ENCODE measurements around the gene FAM217B.
"Not testable (repeated sequence)": the region's sequence is repeated elsewhere in the genome, so short reads cannot be mapped to it uniquely, and the experiment has no call there.

Gene FAM217B

GRCh38 chr20:59948212-59948611, 8.0 kb downstream of the FAM217B start:
- H3K9me3 ChIP-seq (ENCODE audit: control insufficient read depth, low read length), result no peaks in the 10 kb centered on the region
- peaks cover 24% of the 10 kb centered on the region for H3K36me3 ChIP-seq (ENCODE audit: control insufficient read depth, insufficient read depth, low read length)
- DNase-seq, result no peak
- peaks cover 3% of the 10 kb centered on the region for H3K4me1 ChIP-seq (ENCODE audit: control insufficient read depth, insufficient read depth, low read length, poor library complexity, severe bottlenecking)
- H3K27ac ChIP-seq (ENCODE audit: insufficient read depth, low read length, poor library complexity, severe bottlenecking), result peak overlapping the region; percentile 44
- H3K27me3 ChIP-seq (replicated peaks; ENCODE audit: control insufficient read depth, insufficient read depth, low read length, poor library complexity, severe bottlenecking), result no peaks in the 10 kb centered on the region
- no peak overlapping the region for H3K4me3 ChIP-seq (ENCODE audit: insufficient read depth, low read depth, low read length, poor library complexity, severe bottlenecking)

- H3K27me3 ChIP-seq (replicated peaks; ENCODE audit: control insufficient read depth, insufficient read depth, low read length, poor library complexity, severe bottlenecking), result no peaks in the 10 kb centered on the region
- peaks cover 3% of the 10 kb centered on the region for H3K4me1 ChIP-seq (ENCODE audit: control insufficient read depth, insufficient read depth, low read length, poor library complexity, severe bottlenecking)
- H3K36me3 ChIP-seq (ENCODE audit: control insufficient read depth, insufficient read depth, low read length), result peaks cover 17% of the 10 kb centered on the region
- H3K27ac ChIP-seq (ENCODE audit: insufficient read depth, low read length, poor library complexity, severe bottlenecking), result peak overlapping the region; percentile 44
- H3K4me3 ChIP-seq (ENCODE audit: insufficient read depth, low read depth, low read length, poor library complexity, severe bottlenecking), result no peak overlapping the region
- no peak for DNase-seq
- no peaks in the 10 kb centered on the region for H3K9me3 ChIP-seq (ENCODE audit: control insufficient read depth, low read length)
Observed at GRCh38 chr20:59948828-59949720, 8.9 kb downstream of the FAM217B start.

GRCh38 chr20:59949911-59950310, 9.7 kb downstream of the FAM217B start:
- no peaks in the 10 kb centered on the region for H3K9me3 ChIP-seq (ENCODE audit: control insufficient read depth, low read length)
- H3K27me3 ChIP-seq (replicated peaks; ENCODE audit: control insufficient read depth, insufficient read depth, low read length, poor library complexity, severe bottlenecking), result no peaks in the 10 kb centered on the region
- DNase-seq, result no peak
- peaks cover 3% of the 10 kb centered on the region for H3K4me1 ChIP-seq (ENCODE audit: control insufficient read depth, insufficient read depth, low read length, poor library complexity, severe bottlenecking)
- no peak overlapping the region for H3K4me3 ChIP-seq (ENCODE audit: insufficient read depth, low read depth, low read length, poor library complexity, severe bottlenecking)
- peak overlapping the region; percentile 44 for H3K27ac ChIP-seq (ENCODE audit: insufficient read depth, low read length, poor library complexity, severe bottlenecking)
- peaks cover 9% of the 10 kb centered on the region for H3K36me3 ChIP-seq (ENCODE audit: control insufficient read depth, insufficient read depth, low read length)

- Histone ChIP-seq H3K4me1 (ENCODE audit: control insufficient read depth, insufficient read depth, low read length, poor library complexity, severe bottlenecking) (no peaks in the 10 kb centered on the region), H3K36me3 (ENCODE audit: control insufficient read depth, insufficient read depth, low read length) (no peaks in the 10 kb centered on the region), H3K27ac (ENCODE audit: insufficient read depth, low read length, poor library complexity, severe bottlenecking) (no peak overlapping the region), H3K9me3 (ENCODE audit: control insufficient read depth, low read length) (no peaks in the 10 kb centered on the region), H3K4me3 (ENCODE audit: insufficient read depth, low read depth, low read length, poor library complexity, severe bottlenecking) (no peak overlapping the region), H3K27me3 (replicated peaks; ENCODE audit: control insufficient read depth, insufficient read depth, low read length, poor library complexity, severe bottlenecking) (no peaks in the 10 kb centered on the region)
- no peak for DNase-seq
Observed at GRCh38 chr20:59954718-59955117, 14.5 kb downstream of the FAM217B start.

- Histone ChIP-seq H3K27ac (ENCODE audit: insufficient read depth, low read length, poor library complexity, severe bottlenecking) (no peak overlapping the region), H3K4me3 (ENCODE audit: insufficient read depth, low read depth, low read length, poor library complexity, severe bottlenecking) (no peak overlapping the region), H3K36me3 (ENCODE audit: control insufficient read depth, insufficient read depth, low read length) (no peaks in the 10 kb centered on the region), H3K4me1 (ENCODE audit: control insufficient read depth, insufficient read depth, low read length, poor library complexity, severe bottlenecking) (no peaks in the 10 kb centered on the region), H3K9me3 (ENCODE audit: control insufficient read depth, low read length) (no peaks in the 10 kb centered on the region), H3K27me3 (replicated peaks; ENCODE audit: control insufficient read depth, insufficient read depth, low read length, poor library complexity, severe bottlenecking) (no peaks in the 10 kb centered on the region)
- no peak for DNase-seq
Observed at GRCh38 chr20:59955131-59955796, 15.1 kb downstream of the FAM217B start.

- H3K36me3 ChIP-seq (ENCODE audit: control insufficient read depth, insufficient read depth, low read length); H3K4me3 ChIP-seq (ENCODE audit: insufficient read depth, low read depth, low read length, poor library complexity, severe bottlenecking); H3K27me3 ChIP-seq (replicated peaks; ENCODE audit: control insufficient read depth, insufficient read depth, low read length, poor library complexity, severe bottlenecking); DNase-seq; H3K9me3 ChIP-seq (ENCODE audit: control insufficient read depth, low read length); H3K4me1 ChIP-seq (ENCODE audit: control insufficient read depth, insufficient read depth, low read length, poor library complexity, severe bottlenecking); H3K27ac ChIP-seq (ENCODE audit: insufficient read depth, low read length, poor library complexity, severe bottlenecking): not testable (repeated sequence)
Observed at GRCh38 chr20:59957568-59957967, 17.4 kb downstream of the FAM217B start.

GRCh38 chr20:59958123-59958522, 17.9 kb downstream of the FAM217B start, which contains the start of gene CDH26:
CDH26 (plus strand) TSS chr20:59958423; CDS start chr20:59958727, 304 bp downstream.
- no peaks in the 10 kb centered on the region for H3K36me3 ChIP-seq (ENCODE audit: control insufficient read depth, insufficient read depth, low read length)
- H3K27me3 ChIP-seq (replicated peaks; ENCODE audit: control insufficient read depth, insufficient read depth, low read length, poor library complexity, severe bottlenecking), result no peaks in the 10 kb centered on the region

GRCh38 chr20:59958626-59959025, 18.4 kb downstream of the FAM217B start:
- Histone ChIP-seq H3K36me3 (ENCODE audit: control insufficient read depth, insufficient read depth, low read length) (no peaks in the 10 kb centered on the region), H3K4me3 (ENCODE audit: insufficient read depth, low read depth, low read length, poor library complexity, severe bottlenecking) (no peak overlapping the region), H3K9me3 (ENCODE audit: control insufficient read depth, low read length) (no peaks in the 10 kb centered on the region), H3K27ac (ENCODE audit: insufficient read depth, low read length, poor library complexity, severe bottlenecking) (no peak overlapping the region), H3K27me3 (replicated peaks; ENCODE audit: control insufficient read depth, insufficient read depth, low read length, poor library complexity, severe bottlenecking) (no peaks in the 10 kb centered on the region), H3K4me1 (ENCODE audit: control insufficient read depth, insufficient read depth, low read length, poor library complexity, severe bottlenecking) (no peaks in the 10 kb centered on the region)
- no peak for DNase-seq

More at GRCh38 chr20:59958123-59958522, 17.9 kb downstream of the FAM217B start, which contains the start of gene CDH26:
- Histone ChIP-seq H3K4me3 (ENCODE audit: insufficient read depth, low read depth, low read length, poor library complexity, severe bottlenecking) (no peak within 1 kb of the TSS), H3K27ac (ENCODE audit: insufficient read depth, low read length, poor library complexity, severe bottlenecking) (no peak within 1 kb of the TSS), H3K4me1 (ENCODE audit: control insufficient read depth, insufficient read depth, low read length, poor library complexity, severe bottlenecking) (no peaks in the 10 kb centered on the region), H3K9me3 (ENCODE audit: control insufficient read depth, low read length) (no peaks in the 10 kb centered on the region)
- no peak for DNase-seq

- Histone ChIP-seq H3K4me3 (ENCODE audit: insufficient read depth, low read depth, low read length, poor library complexity, severe bottlenecking) (no peak overlapping the region), H3K36me3 (ENCODE audit: control insufficient read depth, insufficient read depth, low read length) (no peaks in the 10 kb centered on the region), H3K27ac (ENCODE audit: insufficient read depth, low read length, poor library complexity, severe bottlenecking) (no peak overlapping the region), H3K9me3 (ENCODE audit: control insufficient read depth, low read length) (no peaks in the 10 kb centered on the region), H3K4me1 (ENCODE audit: control insufficient read depth, insufficient read depth, low read length, poor library complexity, severe bottlenecking) (no peaks in the 10 kb centered on the region), H3K27me3 (replicated peaks; ENCODE audit: control insufficient read depth, insufficient read depth, low read length, poor library complexity, severe bottlenecking) (no peaks in the 10 kb centered on the region)
- DNase-seq, result no peak
Observed at GRCh38 chr20:59961423-59961822, 21.2 kb downstream of the FAM217B start.

- Histone ChIP-seq H3K27me3 (replicated peaks; ENCODE audit: control insufficient read depth, insufficient read depth, low read length, poor library complexity, severe bottlenecking) (no peaks in the 10 kb centered on the region), H3K4me3 (ENCODE audit: insufficient read depth, low read depth, low read length, poor library complexity, severe bottlenecking) (no peak overlapping the region), H3K36me3 (ENCODE audit: control insufficient read depth, insufficient read depth, low read length) (no peaks in the 10 kb centered on the region), H3K9me3 (ENCODE audit: control insufficient read depth, low read length) (no peaks in the 10 kb centered on the region), H3K4me1 (ENCODE audit: control insufficient read depth, insufficient read depth, low read length, poor library complexity, severe bottlenecking) (no peaks in the 10 kb centered on the region), H3K27ac (ENCODE audit: insufficient read depth, low read length, poor library complexity, severe bottlenecking) (no peak overlapping the region)
- no peak for DNase-seq
Observed at GRCh38 chr20:59962155-59962554, 22.0 kb downstream of the FAM217B start.
